Transverse colon (tissue), 4 donors: ENCODE results near the gene MACO1. TPM values are rescaled to one million over a fixed set of nuclear protein-coding genes. Genes with fewer than 3 reads are reported as not detected.
A peak's percentile ranks its signal among the peaks of the same experiment; 100 is the strongest.

Source experiments
- DNase-seq: peaks from one replicate; pipeline ENCODE4 v3.0.0-alpha.2; 2019
- H3K27ac ChIP-seq, 4 donors: fragments of 200-600 bp; sonication (generic); 2 replicates each; pipeline ENCODE4 v1.5.1; 2016 to 2018; ENCODE audit warnings: inconsistent platforms in 4 of 4
- H3K27me3 ChIP-seq: fragments of 200-600 bp; sonication (generic); 2 replicates; pipeline ENCODE4 v1.5.1; 2017; ENCODE audit warnings: inconsistent platforms
- H3K36me3 ChIP-seq, 4 donors: fragments of 200-600 bp; sonication (generic); 2 replicates each; pipeline ENCODE4 v1.5.1; 2017 to 2019; ENCODE audit warnings: inconsistent platforms in 4 of 4
- H3K4me1 ChIP-seq, 4 donors: fragments of 200-600 bp; sonication (generic); 2 replicates each; pipeline ENCODE4 v1.5.1; 2017 to 2020; ENCODE audit warnings: inconsistent platforms in 4 of 4
- H3K4me3 ChIP-seq, 4 donors: fragments of 200-600 bp; sonication (generic); 1 replicate in 1 of 4; 2 replicates in 3 of 4; pipeline versions ENCODE4 v1.5.1 to v1.6.1; 2017 to 2019; ENCODE audit warnings: inconsistent platforms in 4 of 4
- H3K9me3 ChIP-seq, 2 donors: fragments of 200-600 bp; sonication (generic); 2 replicates each; pipeline ENCODE4 v1.5.1; 2017 to 2019; ENCODE audit warnings: inconsistent platforms in 2 of 2
- EP300 ChIP-seq: sonication (generic); formaldehyde crosslinking; IDR thresholded peaks from one replicate; pipeline ENCODE4 v1.6.1; 2017; ENCODE audit warnings: antibody characterized with exemption, low read depth
- POLR2A ChIP-seq: fragments of 450-650 bp; IDR thresholded peaks from one replicate; pipeline ENCODE4 v1.6.1; 2016; ENCODE audit warnings: antibody characterized with exemption, mild to moderate bottlenecking, moderate library complexity
- POLR2AphosphoS5 ChIP-seq, 3 donors: sonication (generic); formaldehyde crosslinking; IDR thresholded peaks; one replicate each; pipeline ENCODE4 v1.6.1; 2016; ENCODE audit warnings: antibody characterized with exemption in 3 of 3
- WGBS, 2 donors: methylation state at CpG; one replicate each; pipeline ENCODE4 v1.1.5; 2018; ENCODE audit warnings: low coverage in 1 of 2; 5-methylcytosine and 5-hydroxymethylcytosine counted together
- in situ Hi-C, 4 donors: fragments of 200-750 bp; cut with MboI; loops; one replicate each; pipeline versions ENCODE4 v1.15.0 to v1.15.1; 2017; ENCODE audit warnings: low sequenced_read_pairs in 3 of 4, low pct_ligation_motif_present in 1 of 4, low pct_unique_long_range_greater_than_20kb in 1 of 4
- intact Hi-C: fragments of 100-400 bp; cut with DNase I; formaldehyde crosslinking; loops from one replicate; pipeline ENCODE4 v1.15.1; 2023; ENCODE audit warnings: low total_unique reads
- total RNA-seq, 4 donors: library from RNA; depleted of rRNA; stranded (reverse); fragments of >200 nt; gene quantifications; one replicate each; pipeline ENCODE4 v1.1.0, GENCODE V29; 2016
- TF ChIP-seq, protein P1 (sequence below), 5 experiments: fragments of 200-600 bp in 3 of 5; fragments of 450-650 bp in 2 of 5; sonication (generic) in 3 of 5; IDR thresholded peaks; 1 replicate in 2 of 5; 2 replicates in 3 of 5; pipeline ENCODE4 v1.5.1; 2016 to 2017; ENCODE audit warnings: antibody characterized with exemption in 5 of 5, inconsistent platforms in 3 of 5, mild to moderate bottlenecking in 2 of 5, moderate library complexity in 1 of 5

MACO1 gene
- total RNA-seq, 4 donors from 2014 or later, result 11.3 to 24.9 (median 19.0) TPM

DNA sequence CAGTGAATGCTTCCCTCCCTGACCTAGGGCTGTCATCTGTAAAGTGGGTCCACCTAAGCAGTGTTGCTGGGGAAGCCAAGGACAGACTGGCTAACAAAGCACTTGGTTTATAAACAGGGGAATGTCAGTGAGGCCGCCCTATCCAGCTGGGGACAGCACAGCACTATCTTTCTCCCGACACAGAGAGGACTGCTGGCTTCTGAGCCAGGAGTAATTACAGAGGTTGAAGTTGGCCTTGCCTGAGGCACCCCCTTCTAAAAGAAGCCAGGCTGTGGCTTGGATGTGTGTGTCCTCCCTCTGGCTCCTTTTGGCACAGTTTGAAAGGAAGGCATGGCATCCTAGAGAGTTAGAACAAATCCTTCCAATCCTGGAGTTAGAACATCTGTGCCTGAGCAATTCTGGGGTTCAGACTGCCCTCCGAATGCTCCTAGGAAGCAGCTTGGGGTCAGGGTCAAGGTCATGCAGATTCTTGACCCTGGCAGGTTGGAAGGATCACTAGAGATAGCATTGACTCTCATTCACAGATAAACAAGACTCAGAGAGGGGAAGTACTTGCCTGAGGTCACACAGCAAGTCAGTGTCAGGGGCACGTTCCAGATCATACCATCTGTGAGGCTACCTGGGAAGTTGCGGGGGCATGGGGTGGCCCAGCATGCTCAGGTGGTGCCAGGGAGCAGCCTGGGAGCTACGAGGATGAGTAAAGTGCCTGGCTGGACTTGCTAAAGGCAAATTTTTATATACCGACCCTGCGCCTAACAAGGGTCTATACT is 111.4 kb downstream of the MACO1 start:
- H3K27ac ChIP-seq, result no peak overlapping the region
- H3K27me3 ChIP-seq, result no peaks in the 10 kb centered on the region
- TF ChIP-seq EP300 (no peak), POLR2A (no peak), POLR2AphosphoS5 (IDR thresholded peaks at IDR 0.05) (no peak)
- TF ChIP-seq, protein P1, sequence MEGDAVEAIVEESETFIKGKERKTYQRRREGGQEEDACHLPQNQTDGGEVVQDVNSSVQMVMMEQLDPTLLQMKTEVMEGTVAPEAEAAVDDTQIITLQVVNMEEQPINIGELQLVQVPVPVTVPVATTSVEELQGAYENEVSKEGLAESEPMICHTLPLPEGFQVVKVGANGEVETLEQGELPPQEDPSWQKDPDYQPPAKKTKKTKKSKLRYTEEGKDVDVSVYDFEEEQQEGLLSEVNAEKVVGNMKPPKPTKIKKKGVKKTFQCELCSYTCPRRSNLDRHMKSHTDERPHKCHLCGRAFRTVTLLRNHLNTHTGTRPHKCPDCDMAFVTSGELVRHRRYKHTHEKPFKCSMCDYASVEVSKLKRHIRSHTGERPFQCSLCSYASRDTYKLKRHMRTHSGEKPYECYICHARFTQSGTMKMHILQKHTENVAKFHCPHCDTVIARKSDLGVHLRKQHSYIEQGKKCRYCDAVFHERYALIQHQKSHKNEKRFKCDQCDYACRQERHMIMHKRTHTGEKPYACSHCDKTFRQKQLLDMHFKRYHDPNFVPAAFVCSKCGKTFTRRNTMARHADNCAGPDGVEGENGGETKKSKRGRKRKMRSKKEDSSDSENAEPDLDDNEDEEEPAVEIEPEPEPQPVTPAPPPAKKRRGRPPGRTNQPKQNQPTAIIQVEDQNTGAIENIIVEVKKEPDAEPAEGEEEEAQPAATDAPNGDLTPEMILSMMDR (IDR thresholded peaks at IDR 0.05), result no peak
- no peaks in the 10 kb centered on the region for H3K9me3 ChIP-seq
- H3K4me1 ChIP-seq, result peaks cover 13 to 33% (median 24%) of the 10 kb centered on the region in 4 donors
- WGBS, 2 donors, result 82% methylated on average over 8 of the region's 8 CpGs; no CpG with 5 or more reads in 1 of the 2 donors
- H3K36me3 ChIP-seq, result no peaks in the 10 kb centered on the region
- DNase-seq, result no peak
- no peak overlapping the region for H3K4me3 ChIP-seq
- in situ Hi-C loops, result no loop called here
- intact Hi-C loops, result no loop called here

GRCh38 chr1:25543005-25543424 is 112.3 kb downstream of the MACO1 start:
- in situ Hi-C loops (no loop called here), intact Hi-C loops (no loop called here)
- H3K9me3 ChIP-seq, result no peaks in the 10 kb centered on the region
- H3K27ac ChIP-seq, result peak overlapping the region; percentile 87 to 96 (median 90)
- no peak for TF ChIP-seq POLR2A
- no peak for TF ChIP-seq POLR2AphosphoS5 (IDR thresholded peaks at IDR 0.05)
- TF ChIP-seq, protein P1 (IDR thresholded peaks at IDR 0.05), result no peak
- TF ChIP-seq EP300, result no peak
- DNase-seq, result no peak
- H3K4me3 ChIP-seq, result peak overlapping the region in 3 of 4 donors; percentile 57 to 90 (median 81)
- peaks cover 13 to 38% (median 24%) of the 10 kb centered on the region in 4 donors for H3K4me1 ChIP-seq
- 0 to 25% methylated on average over 1 to 7 of the region's 7 CpGs for WGBS, 2 donors
- H3K27me3 ChIP-seq, result no peaks in the 10 kb centered on the region
- no peaks in the 10 kb centered on the region for H3K36me3 ChIP-seq

- Histone ChIP-seq H3K27ac (peak within 1 kb of the TSS; percentile 87 to 96 (median 90)), H3K9me3 (no peaks in the 10 kb centered on the region), H3K36me3 (no peaks in the 10 kb centered on the region), H3K4me1 (peaks cover 16 to 43% (median 28%) of the 10 kb centered on the region in 4 donors), H3K27me3 (no peaks in the 10 kb centered on the region), H3K4me3 (peak within 1 kb of the TSS; percentile 53 to 90 (median 69))
- WGBS, 2 donors, result 1% methylated on average over 49 of the region's 99 CpGs; no CpG with 5 or more reads in 1 of the 2 donors
- DNase-seq, result peak; percentile 83
- peak; percentile 69 for TF ChIP-seq POLR2A
- TF ChIP-seq EP300, result no peak
- TF ChIP-seq POLR2AphosphoS5 (IDR thresholded peaks at IDR 0.05), result peak; percentile 81 to 90 (median 85)
- in situ Hi-C loops, result no loop called here
- intact Hi-C loops, result no loop called here
Measured at GRCh38 chr1:25543425-25544242, 112.9 kb downstream of the MACO1 start, which contains the start of gene LDLRAP1. LDLRAP1 (plus strand) TSS chr1:25543606; CDS start chr1:25543699, 93 bp downstream.

DNA sequence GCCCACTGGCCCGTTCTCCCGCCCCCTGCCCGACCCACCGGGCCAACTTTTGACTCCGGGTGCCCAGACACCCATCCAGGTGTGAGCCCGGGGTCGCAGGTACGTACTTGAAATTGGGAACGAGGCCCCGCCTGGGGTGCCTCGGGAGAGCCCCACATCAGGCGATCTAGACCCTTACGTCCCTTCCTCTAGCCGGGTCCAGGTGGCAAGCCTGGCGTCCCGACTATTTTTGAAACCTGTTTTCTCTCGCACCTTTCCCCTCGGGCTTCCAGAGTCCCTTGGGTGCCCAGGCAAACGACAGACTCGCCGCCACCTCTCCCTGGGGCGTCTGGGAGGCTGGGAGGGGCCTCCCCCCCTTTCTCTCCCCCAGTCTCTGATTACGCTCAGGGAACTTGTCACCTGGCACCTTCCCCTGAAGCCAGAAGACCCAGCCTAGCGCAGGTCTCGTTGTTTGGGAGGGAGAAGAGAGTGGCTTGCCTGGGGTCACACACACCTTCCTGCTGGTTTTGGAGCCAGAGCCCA is 113.6 kb downstream of the MACO1 start:
- no peak for DNase-seq
- intact Hi-C loops, result no loop called here
- peak overlapping the region; percentile 53 to 90 (median 69) for H3K4me3 ChIP-seq
- H3K27me3 ChIP-seq, result no peaks in the 10 kb centered on the region
- no peak for TF ChIP-seq POLR2AphosphoS5 (IDR thresholded peaks at IDR 0.05)
- TF ChIP-seq EP300, result no peak
- no peak for TF ChIP-seq POLR2A
- TF ChIP-seq, protein P1 (IDR thresholded peaks at IDR 0.05), result no peak
- H3K36me3 ChIP-seq, result no peaks in the 10 kb centered on the region
- peaks cover 23 to 49% (median 35%) of the 10 kb centered on the region in 4 donors for H3K4me1 ChIP-seq
- in situ Hi-C loops, result no loop called here
- H3K27ac ChIP-seq, result peak overlapping the region; percentile 87 to 96 (median 90)
- 12 to 20% methylated on average over 1 to 19 of the region's 25 CpGs for WGBS, 2 donors
- H3K9me3 ChIP-seq, result no peaks in the 10 kb centered on the region
